Urinary bladder (tissue), 4 donors: Measurements from ENCODE around the gene SCGB1D2. TPM values are rescaled to one million over a fixed set of nuclear protein-coding genes. Genes with fewer than 3 reads are reported as not detected.
"Not testable (repeated sequence)": the region's sequence is repeated elsewhere in the genome, so short reads cannot be mapped to it uniquely, and the experiment has no call there.

Experiments used
- DNase-seq: peaks from one replicate; pipeline ENCODE4 v3.0.0-alpha.2; 2015; ENCODE audit errors: extremely low spot score
- H3K27ac ChIP-seq: one replicate; pipeline ENCODE4 v1.5.1; 2013; ENCODE audit warnings: low read depth, mild to moderate bottlenecking, moderate library complexity
- H3K36me3 ChIP-seq: one replicate; pipeline ENCODE4 v1.6.1; 2013; ENCODE audit warnings: mild to moderate bottlenecking, moderate library complexity; ENCODE audit not compliant: insufficient read depth
- H3K4me1 ChIP-seq: one replicate; pipeline ENCODE4 v1.6.1; 2013; ENCODE audit warnings: mild to moderate bottlenecking, moderate library complexity; ENCODE audit not compliant: insufficient read depth
- H3K4me3 ChIP-seq: one replicate; pipeline ENCODE4 v1.5.1; 2013; ENCODE audit warnings: low read depth, low read length
- WGBS: extraction: QIAGEN DNeasy Blood & Tissue Kit; methylation state at CpG from one replicate; pipeline ENCODE4 v1.1.7; 2013; 5-methylcytosine and 5-hydroxymethylcytosine counted together
- polyA plus RNA-seq: library from polyadenylated mRNA; stranded (reverse); fragments of 200-250 nt; gene quantifications from one replicate; pipeline ENCODE4 v1.2.3, GENCODE V29; 2013
- total RNA-seq: library from RNA; depleted of rRNA; stranded (reverse); fragments of >200 nt; gene quantifications from one replicate; pipeline ENCODE4 v1.2.3, GENCODE V29; 2014
- donor health status: healthy with polysubstance abuse.
- donor health status: healthy.

The SCGB1D2 gene, protein sequence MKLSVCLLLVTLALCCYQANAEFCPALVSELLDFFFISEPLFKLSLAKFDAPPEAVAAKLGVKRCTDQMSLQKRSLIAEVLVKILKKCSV
- total RNA-seq (not detected), polyA plus RNA-seq (not detected)

DNA sequence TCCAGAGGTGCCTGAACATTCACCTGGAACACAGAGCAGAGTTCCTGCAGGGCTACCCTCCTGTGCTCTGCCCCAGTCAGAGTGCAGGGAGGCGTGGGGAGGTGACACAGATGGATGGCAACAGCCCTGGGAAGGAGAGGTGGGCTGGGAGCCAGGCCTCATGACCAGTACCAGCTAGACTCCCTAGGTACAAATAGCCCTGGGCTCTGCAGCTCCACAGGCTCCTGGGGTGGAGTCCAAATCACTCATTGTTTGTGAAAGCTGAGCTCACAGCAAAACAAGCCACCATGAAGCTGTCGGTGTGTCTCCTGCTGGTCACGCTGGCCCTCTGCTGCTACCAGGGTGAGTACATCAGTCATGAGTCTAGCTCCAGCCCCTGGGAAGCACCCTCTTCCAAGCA, at the start of gene SCGB1D2:
SCGB1D2 (plus strand) TSS at position 219 of the 400 bp plus-strand sequence; CDS start at position 288, 69 bp downstream.
- Histone ChIP-seq H3K27ac (no peak within 1 kb of the TSS), H3K36me3 (no peaks in the 10 kb centered on the region), H3K4me3 (no peak within 1 kb of the TSS), H3K4me1 (no peaks in the 10 kb centered on the region)
- 18% methylated on average over 3 of the region's 3 CpGs for WGBS
- no peak for DNase-seq

DNA sequence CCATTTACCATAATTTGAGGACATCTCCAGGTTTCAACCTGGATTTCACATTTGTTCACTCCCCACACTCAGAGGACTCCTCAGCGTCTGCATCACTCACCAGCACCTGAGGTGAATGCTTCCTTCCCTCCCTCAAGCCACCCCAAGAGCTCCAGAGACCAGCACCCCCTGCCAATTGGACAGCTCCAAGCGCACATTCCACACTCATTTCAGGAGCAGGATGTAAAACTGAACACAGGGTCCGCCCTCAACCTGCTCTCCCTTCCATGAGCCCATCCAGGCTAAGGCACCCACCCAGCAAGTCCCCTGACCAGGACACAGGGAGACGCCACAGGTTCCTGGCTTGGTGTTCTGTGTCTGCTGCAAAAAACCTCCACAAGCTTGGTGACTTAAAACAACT, 48.1 kb upstream of the SCGB1D2 start:
- Histone ChIP-seq H3K4me1 (no peaks in the 10 kb centered on the region), H3K4me3 (no peak overlapping the region), H3K36me3 (no peaks in the 10 kb centered on the region), H3K27ac (no peak overlapping the region)
- 60% methylated on average over 4 of the region's 4 CpGs for WGBS
- no peak for DNase-seq

DNA sequence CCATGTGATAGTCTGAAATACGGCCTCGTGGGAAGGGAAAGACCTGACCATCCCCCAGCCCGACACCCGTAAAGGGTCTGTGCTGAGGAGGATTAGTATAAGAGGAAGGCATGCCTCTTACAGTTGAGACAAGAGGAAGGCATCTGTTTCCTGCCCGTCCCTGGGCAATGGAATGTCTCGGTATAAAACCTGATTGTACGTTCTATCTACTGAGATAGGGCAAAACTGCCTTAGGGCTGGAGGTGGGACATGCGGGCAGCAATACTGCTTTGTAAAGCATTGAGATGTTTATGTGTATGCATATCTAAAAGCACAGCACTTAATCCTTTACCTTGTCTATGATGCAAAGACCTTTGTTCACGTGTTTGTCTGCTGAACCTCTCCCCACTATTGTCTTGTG, 47.0 kb upstream of the SCGB1D2 start:
- DNase-seq, H3K4me1 ChIP-seq, H3K36me3 ChIP-seq, H3K27ac ChIP-seq, H3K4me3 ChIP-seq: not testable (repeated sequence)
- 8% methylated on average over 4 of the region's 9 CpGs for WGBS

DNA sequence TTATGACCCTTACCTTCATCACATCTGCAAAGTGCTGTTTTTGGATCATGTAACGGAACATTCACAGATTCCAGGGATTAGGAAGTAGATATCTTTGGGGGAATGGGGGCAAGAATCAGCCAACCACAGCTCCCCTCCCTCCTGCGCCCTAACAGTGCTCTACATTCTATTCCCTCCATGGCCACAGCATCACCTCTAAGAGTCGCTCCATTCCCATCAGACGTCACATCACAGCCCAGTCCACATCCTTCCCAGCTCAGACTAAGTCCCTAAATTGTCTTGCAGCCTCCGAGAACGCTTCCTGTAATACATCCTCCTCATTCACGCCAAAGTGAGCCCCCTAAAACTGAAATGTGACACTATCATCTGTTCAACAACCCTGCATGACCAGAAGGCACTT, 46.1 kb upstream of the SCGB1D2 start:
- Histone ChIP-seq H3K27ac (no peak overlapping the region), H3K4me3 (no peak overlapping the region), H3K36me3 (no peaks in the 10 kb centered on the region), H3K4me1 (no peaks in the 10 kb centered on the region)
- no peak for DNase-seq
- WGBS: 48% methylated on average over 7 of the region's 7 CpGs

DNA sequence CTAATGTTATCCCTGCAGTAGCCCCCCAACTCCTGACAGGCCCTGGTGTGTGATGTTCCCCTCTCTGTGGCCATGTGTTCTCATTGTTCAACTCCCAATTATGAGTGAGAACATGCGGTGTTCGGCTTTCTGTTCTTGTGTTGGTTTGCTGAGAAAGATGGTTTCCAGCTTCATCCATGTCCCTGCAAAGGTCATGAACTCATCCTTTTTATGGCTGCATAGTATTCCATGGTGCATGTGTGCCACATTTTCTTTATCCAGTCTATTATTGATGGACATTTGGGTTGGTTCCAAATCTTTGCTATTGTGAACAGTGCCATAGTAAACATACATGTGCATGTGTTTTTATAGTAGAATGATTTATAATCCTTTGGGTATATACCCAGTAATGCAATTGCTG, 44.6 kb upstream of the SCGB1D2 start:
- H3K4me1 ChIP-seq, H3K36me3 ChIP-seq, H3K4me3 ChIP-seq, H3K27ac ChIP-seq, DNase-seq: not testable (repeated sequence)
- 77% methylated on average over 2 of the region's 2 CpGs for WGBS

DNA sequence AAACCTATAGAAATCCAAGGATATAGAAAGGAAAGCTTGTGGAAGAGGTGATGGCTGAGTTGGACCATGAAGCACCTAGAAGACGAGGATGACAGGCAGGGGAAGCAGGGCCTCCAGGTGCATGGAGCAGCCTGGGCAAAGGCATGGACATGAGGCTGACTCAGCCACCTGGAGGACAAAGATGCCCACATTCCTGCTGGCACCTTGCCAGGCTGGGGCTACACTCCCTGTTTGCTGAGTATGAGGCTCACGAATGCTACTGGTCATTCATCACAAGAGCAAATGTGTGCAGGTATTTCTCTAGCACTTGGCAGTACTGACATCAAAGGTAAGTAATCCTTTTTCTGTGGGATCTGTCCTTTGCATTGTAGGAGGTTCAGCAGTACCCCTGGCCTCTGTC, 40.7 kb upstream of the SCGB1D2 start:
- 74% methylated on average over 2 of the region's 2 CpGs for WGBS
- no peaks in the 10 kb centered on the region for H3K36me3 ChIP-seq

DNA sequence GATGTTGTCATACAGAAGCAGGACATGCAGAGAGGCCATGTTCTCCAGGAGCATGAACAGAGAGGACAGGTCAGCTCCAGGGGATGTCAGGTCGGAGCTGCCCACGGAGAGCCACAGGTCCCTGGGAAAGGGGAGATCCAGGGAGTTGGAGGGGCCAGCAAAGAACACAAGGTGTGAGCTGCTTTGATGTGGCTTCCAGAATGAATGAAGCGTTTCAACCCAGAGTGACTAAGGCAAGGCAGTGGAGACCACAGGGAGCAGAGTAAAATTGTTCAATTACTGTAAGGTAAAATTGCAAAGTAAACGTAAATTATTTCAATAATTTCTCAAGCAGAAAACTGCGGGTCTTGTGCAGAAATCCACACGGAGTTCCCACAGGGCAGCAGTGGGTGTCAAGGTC, 39.1 kb upstream of the SCGB1D2 start:
- Histone ChIP-seq H3K4me3 (no peak overlapping the region), H3K27ac (no peak overlapping the region), H3K36me3 (no peaks in the 10 kb centered on the region), H3K4me1 (no peaks in the 10 kb centered on the region)
- WGBS: 72% methylated on average over 6 of the region's 6 CpGs
- no peak for DNase-seq

More for the DNA sequence above, 40.7 kb upstream of the SCGB1D2 start:
- H3K27ac ChIP-seq: no peak overlapping the region
- no peak overlapping the region for H3K4me3 ChIP-seq
- H3K4me1 ChIP-seq: no peaks in the 10 kb centered on the region
- no peak for DNase-seq

DNA sequence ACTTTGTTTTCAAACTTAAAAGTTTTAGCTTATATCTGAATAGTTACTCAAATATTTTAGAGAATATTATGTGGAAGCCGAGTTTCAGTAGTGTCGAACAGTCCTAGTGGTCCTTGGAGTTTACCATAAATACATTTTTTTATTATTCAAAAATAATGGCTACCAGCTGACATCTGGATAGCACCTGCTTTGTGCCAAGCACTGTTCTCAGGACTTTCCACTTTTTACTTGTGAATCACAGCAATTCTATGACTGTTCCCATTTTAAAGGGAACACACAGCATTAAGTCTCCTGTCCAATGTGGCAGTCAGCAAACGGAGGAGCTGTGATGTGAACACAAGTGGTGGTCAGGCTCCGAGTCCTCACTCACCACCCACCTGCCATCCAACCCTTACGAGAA, 37.6 kb upstream of the SCGB1D2 start:
- no peaks in the 10 kb centered on the region for H3K36me3 ChIP-seq
- H3K27ac ChIP-seq: no peak overlapping the region
- no peak overlapping the region for H3K4me3 ChIP-seq
- DNase-seq: no peak
- no peaks in the 10 kb centered on the region for H3K4me1 ChIP-seq
- 87% methylated on average over 5 of the region's 5 CpGs for WGBS

DNA sequence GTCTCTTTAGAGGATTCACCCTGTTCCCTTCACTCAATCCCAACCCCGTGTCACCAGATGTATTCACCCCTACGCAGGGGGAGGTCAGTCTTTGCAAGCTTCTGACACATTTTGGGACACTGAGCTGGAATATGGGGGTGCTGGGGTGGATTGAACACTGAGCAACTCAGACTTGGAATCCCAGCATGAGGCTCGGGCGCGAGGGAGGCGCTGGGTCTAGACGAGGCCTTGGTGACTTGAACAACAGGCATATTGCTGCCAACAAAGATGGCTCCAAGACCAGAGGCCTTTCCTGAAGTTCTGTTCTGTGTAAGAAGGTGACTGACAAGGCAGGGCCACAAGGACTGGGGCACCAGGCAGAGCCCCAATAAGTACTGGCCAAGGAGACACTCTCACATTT, 36.6 kb upstream of the SCGB1D2 start:
- no peaks in the 10 kb centered on the region for H3K4me1 ChIP-seq
- no peaks in the 10 kb centered on the region for H3K36me3 ChIP-seq
- H3K4me3 ChIP-seq: no peak overlapping the region
- 85% methylated on average over 7 of the region's 7 CpGs for WGBS
- no peak overlapping the region for H3K27ac ChIP-seq
- DNase-seq: no peak

DNA sequence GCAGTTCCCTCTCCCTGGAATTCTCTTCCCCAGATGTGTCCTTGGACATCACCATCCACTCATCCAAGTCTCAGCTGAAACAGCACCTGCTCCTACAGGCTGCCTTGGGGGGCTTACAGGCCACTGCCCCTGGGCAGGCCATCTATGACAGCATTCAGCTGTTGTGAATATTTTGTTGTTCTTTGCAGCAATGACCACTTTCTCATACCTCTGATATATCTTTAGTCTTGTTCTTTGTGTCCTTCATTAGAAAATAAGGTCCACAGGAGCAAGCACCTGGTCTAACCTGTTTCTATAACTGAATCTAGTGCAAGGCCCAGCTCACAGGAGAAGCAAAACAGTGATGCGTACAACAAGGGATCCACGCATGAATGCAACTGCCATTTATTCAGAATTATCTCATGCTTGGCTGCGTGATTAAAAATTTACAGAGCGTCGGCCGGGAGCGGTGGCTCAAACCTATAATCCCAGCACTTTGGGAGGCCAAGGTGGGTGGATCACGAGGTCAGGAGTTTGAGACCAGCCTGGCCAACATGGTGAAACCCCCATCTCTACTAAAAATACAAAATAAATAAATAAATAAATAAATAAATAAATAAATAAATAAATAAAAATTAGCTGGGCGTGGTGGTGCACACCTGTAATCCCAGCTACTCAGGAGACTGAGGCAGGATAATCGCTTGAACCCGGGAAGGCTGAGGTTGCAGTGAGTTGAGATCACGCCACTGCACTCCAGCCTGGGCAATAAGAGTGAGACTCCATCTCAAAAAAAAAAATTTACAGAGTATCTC, 35.6 kb upstream of the SCGB1D2 start:
- not testable (repeated sequence) for H3K27ac ChIP-seq, H3K4me1 ChIP-seq, DNase-seq, H3K36me3 ChIP-seq, H3K4me3 ChIP-seq
- WGBS: 91% methylated on average over 12 of the region's 12 CpGs

DNA sequence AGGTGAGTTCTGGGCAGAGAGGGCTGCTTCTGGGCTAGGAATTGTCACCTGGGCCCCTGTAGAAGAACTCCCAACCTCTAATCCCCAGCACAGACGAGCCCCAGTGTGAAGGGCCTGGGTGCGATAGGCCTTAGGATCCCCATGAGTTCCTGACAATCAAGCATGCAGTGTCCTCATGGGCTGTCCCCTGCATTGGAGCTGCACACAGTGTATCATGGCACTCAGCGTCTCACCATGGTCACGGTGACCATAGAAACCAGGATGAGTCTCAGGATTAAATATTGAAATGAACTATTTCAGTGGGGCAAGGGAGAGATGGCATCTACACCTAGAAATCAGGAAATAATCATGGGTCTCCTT, 33.3 kb upstream of the SCGB1D2 start:
- 66% methylated on average over 4 of the region's 4 CpGs for WGBS
- H3K4me3 ChIP-seq: no peak overlapping the region
- no peak overlapping the region for H3K27ac ChIP-seq
- DNase-seq: no peak
- no peaks in the 10 kb centered on the region for H3K4me1 ChIP-seq
- H3K36me3 ChIP-seq: no peaks in the 10 kb centered on the region

DNA sequence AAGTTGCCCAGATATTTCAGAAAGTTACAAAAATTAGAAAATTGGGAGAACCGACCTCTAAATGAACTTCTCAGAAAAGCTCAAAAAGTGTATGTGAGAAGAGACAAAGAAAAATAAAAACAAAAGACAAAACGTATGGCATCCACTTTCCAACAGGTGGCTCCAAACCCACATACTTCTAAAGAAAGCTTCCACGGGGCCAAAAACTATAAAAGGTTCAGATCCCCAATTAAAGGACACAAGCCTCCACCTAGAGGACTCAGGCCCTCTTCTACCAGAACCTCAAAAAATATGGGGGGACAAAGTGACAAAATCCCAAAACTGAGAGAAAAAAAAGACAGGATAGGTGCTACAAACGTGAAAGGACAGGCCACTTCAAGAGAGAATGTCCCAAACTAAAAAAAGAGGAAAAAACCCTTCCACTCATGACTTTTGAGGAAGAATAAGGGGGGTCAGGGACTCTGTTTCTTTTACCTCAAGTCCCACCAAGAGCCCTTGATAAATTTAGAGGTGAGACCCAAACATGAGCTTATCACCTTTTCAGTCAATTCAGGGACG, 24.8 kb upstream of the SCGB1D2 start:
- Histone ChIP-seq H3K27ac (no peak overlapping the region), H3K4me3 (no peak overlapping the region), H3K36me3 (no peaks in the 10 kb centered on the region), H3K4me1 (no peaks in the 10 kb centered on the region)
- DNase-seq: no peak
- 41% methylated on average over 5 of the region's 5 CpGs for WGBS

DNA sequence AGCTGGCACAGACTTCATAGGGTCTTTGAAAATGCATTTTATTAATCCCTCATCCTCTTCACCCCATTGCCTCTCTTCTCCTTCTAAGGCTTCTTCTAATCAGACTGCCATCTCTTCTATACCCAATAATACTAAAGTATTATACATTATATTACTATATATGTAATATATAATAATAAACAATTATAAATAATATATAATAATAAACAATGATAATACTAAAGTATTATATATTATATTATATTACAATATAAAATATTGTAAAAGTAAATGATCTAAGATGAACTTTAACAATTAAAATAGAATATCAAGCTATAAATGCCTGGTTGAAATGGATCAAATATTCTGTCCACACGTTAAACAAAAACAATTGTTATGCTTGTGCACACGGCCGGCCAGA, 20.5 kb upstream of the SCGB1D2 start:
- WGBS: 93% methylated on average over 3 of the region's 3 CpGs
- no peak for DNase-seq
- H3K36me3 ChIP-seq: no peaks in the 10 kb centered on the region
- H3K4me1 ChIP-seq: no peaks in the 10 kb centered on the region
- H3K27ac ChIP-seq: no peak overlapping the region
- H3K4me3 ChIP-seq: no peak overlapping the region

DNA sequence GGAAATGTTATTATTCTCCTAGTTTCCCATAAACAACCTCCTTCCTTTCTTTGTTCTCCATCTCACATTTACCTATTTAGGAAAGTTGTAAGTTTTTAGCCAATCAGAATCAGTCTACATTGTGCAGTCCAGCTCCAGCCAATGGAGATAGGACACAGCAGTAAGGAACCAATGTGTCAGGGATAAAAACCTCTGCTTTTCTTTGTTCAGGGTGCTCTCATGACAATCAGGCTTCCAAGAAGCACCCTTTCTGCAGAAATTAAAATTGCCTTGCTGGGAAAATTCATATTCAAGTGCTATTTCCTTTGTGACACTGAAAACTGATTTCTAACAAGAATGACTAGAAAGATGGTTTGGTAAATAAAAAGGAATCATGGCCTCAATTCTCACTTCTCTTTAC, 18.9 kb upstream of the SCGB1D2 start:
- DNase-seq: no peak
- H3K27ac ChIP-seq: no peak overlapping the region

More for the DNA sequence above, 18.9 kb upstream of the SCGB1D2 start:
- Histone ChIP-seq H3K4me1 (no peaks in the 10 kb centered on the region), H3K4me3 (no peak overlapping the region), H3K36me3 (no peaks in the 10 kb centered on the region)
